Stimulated activated CD8-positive, alpha-beta memory T cell treated with anti-CD3 and anti-CD28 coated beads, Interleukin-7, amount 100 ng/mL, for 4 hours (primary cell): Measurements from ENCODE around the gene TGM1.
"Not testable (repeated sequence)": the region's sequence is repeated elsewhere in the genome, so short reads cannot be mapped to it uniquely, and the experiment has no call there.

Experiments used
- DNase-seq, 2 donors: peaks; one replicate each; pipeline ENCODE4 v3.0.0-alpha.2; 2020; ENCODE audit warnings: low read depth in 2 of 2

Gene TGM1

DNA sequence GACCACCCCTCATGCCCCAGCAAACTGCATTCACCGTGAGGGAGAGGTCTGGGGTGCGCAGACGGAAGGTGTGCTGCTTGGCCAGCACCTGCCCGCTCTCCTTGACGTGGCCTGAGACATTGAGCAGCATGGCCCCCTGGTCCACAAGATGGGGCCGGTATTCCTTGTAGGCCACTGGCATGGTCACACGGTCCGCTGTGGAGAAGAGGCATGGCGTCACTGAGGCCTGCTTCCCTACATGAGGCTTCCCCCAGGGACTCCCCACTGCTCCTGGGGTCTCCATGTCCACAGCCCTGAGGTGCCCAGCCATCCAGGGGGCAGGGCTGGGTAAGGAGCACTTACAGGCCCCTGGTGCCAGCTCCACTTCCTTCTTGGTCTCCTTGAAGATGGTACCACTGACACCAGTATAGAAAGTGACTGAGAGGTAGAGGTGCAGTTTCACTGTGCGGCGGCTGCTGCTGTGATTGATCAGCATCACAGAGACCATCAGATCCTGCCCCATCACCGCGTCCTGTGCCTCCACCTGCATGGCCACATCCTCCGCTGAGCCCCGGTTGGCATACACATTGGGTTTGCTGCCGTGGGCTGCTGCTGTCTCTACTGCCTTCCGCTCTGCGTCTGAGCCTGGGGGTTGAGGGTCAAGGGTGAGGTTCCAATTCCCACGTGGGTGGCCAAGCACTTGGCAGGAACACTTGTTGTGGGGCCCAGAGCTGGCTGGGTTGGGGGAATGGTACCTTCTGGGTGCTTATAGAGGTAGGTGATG is 8.2 kb downstream of the TGM1 start:
- DNase-seq, result no peak

DNA sequence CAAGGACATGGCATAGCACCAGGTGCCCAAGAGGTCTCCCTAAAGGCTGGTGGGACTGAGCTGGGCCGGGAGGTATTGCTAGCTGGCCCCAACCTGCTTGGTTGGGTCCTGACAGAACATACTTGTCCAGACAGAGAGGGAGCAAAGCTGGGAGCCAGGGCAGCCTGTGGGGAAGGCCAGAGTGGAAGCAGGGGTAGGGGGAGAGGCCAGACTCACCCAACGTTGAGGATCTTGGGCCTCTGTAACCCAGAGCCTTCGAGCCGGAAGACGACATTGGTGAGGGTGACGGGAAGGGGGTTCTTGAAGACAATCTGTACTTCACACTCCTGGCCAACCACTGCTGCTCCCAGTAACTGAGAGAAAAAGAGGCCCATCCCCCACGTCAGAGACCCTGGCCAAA is 9.0 kb downstream of the TGM1 start:
- no peak for DNase-seq

GRCh38 chr14:24252289-24253124 is 10.5 kb downstream of the TGM1 start:
- no peak for DNase-seq

GRCh38 chr14:24251880-24252288 is 11.1 kb downstream of the TGM1 start:
- no peak for DNase-seq

DNA sequence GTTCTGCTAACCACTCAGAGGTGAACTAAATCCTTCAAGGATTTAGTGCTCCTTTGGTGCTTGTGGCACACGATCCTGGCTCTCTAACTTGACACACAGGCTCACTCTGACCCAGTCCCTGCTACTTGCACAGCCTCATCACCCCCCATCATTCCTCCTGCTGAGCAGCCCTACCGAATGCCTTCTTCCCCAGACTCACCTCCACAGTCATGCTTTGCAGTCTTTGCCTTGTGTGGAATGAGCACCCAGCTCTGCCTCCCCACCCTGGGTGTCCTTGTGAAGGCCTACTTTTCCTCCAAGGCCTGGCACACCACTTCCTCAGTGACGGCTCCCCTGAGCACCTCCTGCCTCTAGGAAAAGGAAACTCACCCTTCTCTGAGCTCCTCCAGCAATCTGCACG is 12.6 kb downstream of the TGM1 start:
- no peak for DNase-seq

DNA sequence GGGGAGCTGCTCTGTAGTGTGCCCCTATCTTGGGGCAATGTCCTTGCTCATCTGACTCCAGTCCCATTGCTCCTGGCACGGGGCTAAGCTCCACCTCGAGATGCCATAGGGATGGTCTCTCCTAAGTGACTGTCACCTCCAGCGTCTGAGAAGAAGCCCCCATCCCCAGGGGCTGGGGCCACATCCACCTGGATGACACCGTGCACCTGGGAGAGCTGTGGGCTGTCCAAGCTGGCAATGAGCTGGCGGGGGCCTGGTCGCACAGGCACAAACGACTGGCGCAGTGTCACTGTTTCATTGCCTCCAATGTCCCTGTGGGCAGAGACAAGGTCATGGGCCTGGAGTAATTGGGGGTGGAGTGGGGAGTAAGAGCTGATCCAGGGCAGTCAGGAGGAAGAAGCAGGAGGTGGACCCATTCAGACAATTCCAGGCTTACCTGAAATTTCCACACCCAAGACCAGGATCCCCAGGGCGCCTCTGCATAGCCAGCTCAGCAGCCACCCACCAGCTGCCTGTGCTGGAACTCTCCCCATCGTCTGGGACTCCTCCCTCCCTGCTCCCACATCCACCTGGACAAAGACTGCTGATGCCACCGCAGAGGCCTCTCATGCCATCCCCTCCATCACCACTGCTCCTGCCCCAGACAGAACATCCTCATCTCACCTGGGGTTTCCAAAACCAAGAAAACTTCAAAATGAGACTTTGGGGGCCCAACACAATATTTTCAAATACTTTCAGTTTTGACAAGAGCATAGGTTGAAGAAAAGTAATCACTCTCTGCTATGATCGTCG is 13.6 kb downstream of the TGM1 start:
- no peak for DNase-seq

- no peak for DNase-seq
Observed at GRCh38 chr14:24247422-24247821, 15.6 kb downstream of the TGM1 start.

DNA sequence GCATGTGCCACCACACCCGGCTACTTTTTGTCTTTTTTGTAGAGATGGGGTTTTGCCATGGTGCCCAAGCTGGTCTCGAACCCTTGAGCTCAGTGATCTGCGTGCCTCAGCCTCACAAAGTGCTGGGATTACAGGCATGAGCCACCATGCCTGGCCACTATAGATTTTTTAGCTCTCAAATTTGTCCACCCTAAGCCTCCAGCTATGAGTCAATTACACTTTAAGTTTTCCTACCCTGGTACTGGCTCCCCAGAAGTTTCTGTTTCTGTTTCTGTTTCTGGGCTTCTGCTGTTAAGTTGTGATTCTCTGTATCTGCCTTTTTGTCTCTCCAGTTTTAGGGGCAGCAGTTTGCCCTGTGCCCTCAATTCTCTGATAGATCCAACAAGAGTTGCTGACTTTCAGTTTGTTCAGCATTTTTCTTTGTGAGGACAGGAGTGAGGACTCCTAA is 16.2 kb downstream of the TGM1 start:
- no peak for DNase-seq

DNA sequence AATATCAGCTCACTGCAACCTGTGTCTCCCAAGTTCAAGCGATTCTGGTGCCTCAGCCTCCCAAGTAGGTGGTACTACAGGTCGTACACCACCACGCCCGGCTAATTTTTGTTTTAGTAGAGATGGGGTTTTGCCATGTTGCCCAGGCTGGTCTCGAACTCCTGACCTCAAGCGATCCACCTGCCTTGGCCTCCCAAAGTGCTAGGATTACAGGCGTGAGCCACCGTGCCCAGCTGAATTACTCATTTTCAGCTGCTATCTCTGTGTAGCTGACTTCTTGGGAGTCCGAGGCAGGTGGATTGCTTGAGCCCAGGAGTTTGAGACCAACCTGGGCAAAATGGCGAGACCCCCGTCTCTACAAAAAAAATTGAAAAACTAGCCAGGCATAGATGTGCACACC is 17.6 kb downstream of the TGM1 start:
- DNase-seq, result not testable (repeated sequence)

- DNase-seq, result no peak
Observed at GRCh38 chr14:24243336-24243836, 19.6 kb downstream of the TGM1 start.

GRCh38 chr14:24241829-24242443 is 21.0 kb downstream of the TGM1 start:
- DNase-seq, result peak; percentile 87 to 90

GRCh38 chr14:24240110-24240918 is 22.7 kb downstream of the TGM1 start:
- DNase-seq, result no peak

DNA sequence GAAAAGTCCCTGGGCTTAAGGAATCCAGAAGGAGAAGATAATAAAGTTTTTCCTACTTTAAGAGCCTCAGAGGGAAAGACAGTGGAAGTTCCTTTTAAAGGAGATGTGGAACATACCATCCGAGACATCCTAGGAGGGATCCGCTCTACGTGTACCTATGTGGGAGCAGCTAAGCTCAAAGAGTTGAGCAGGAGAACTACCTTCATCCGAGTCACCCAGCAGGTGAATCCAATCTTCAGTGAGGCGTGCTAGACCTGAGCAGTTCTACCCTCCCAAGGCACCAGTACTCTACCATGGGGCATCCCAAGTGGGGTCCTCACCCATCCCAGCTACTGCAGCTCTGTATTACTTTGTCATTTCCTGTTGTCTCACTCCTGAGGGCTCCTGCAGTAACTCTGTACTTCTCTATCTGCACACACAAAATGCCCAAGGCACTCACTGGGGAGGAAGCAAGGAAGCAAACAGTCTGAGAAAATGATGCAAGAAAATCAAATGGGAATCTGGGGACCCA is 24.4 kb downstream of the TGM1 start:
- no peak for DNase-seq

DNA sequence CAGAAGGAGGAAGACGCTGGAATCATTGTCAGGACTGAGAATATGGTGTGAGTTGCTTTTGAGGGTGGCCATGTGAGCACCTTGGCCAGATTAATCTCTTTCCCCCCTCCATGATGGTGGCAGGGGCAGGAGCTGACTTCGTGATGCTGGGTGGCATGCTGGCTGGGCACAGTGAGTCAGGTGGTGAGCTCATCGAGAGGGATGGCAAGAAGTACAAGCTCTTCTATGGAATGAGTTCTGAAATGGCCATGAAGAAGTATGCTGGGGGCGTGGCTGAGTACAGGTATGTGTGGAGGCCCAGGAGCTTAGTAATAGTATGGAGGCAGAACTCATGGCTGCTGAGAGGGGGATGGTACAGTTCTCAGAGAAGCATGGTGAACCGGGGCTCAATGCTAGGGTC is 24.9 kb downstream of the TGM1 start:
- peak in 1 of 2 donors; percentile 30 for DNase-seq

GRCh38 chr14:24237463-24237955 is 25.5 kb downstream of the TGM1 start:
- DNase-seq, result no peak

- DNase-seq, result no peak
Observed at GRCh38 chr14:24236689-24237462, 26.1 kb downstream of the TGM1 start.

DNA sequence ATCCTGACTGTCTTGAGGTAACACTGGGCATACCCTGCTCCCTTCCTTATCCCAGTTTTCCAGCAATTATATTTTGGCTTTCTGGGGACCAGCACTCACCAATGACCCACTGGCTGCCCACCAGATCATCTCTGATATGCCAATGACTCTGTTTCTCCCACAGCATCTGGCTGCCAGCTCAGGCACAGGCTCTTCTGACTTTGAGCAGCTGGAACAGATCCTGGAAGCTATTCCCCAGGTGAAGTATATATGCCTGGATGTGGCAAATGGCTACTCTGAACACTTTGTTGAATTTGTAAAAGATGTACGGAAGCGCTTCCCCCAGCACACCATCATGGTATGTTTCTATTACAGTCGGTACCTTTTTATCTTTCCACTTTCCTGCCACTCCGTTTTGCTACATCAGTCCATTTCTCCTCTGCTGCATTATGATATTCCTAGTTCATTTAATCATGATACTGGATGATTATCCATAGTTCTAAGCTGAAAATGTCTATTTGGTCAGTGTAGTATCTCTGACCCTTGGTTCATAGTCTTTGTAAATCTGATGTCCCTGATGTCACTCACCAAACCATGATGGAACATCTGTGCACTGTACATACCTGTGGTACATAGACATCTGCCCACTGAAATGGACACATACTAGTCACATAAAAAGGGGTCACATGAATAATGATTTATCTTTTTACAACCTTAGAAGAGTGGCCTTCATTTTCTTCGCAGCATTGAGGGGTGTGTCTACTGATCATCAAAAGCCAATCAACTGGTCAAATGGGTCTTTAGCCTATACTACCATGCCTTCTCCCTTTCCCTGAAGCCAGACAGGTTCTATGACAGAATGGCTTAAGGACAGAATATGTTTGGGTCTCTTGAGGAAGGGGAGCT is 26.9 kb downstream of the TGM1 start:
- no peak for DNase-seq
